HEK293T (cell line): ENCODE data around the gene MATCAP1.

Experiments
- CTCF ChIA-PET: fragments of 350-600 bp; formaldehyde crosslinking; extraction: SDS; loops from one replicate; lab custom pipeline; 2021; ENCODE audit warnings: antibody characterized with exemption, inconsistent platforms; lab: Yijun Ruan, JAX
- POLR2A ChIA-PET: fragments of 350-600 bp; formaldehyde crosslinking; extraction: SDS; loops from one replicate; lab custom pipeline; 2020; ENCODE audit warnings: antibody characterized with exemption, inconsistent platforms; lab: Yijun Ruan, JAX
- DNase-seq: peaks from one replicate; pipeline ENCODE4 v3.0.0; 2012; ENCODE audit warnings: mixed read lengths; ENCODE audit errors: extremely low spot score
- ARNT ChIP-seq: fragments of 450-650 bp; IDR thresholded peaks from 2 replicates; pipeline ENCODE4 v1.6.1; 2017; ENCODE audit warnings: mild to moderate bottlenecking
- BHLHE40 ChIP-seq: fragments of 450-650 bp; IDR thresholded peaks from 2 replicates; pipeline ENCODE4 v1.6.1; 2016; ENCODE audit warnings: mild to moderate bottlenecking, moderate library complexity, borderline replicate concordance
- CTBP1 ChIP-seq: fragments of 450-650 bp; IDR thresholded peaks from 2 replicates; pipeline ENCODE4 v1.6.1; 2016; ENCODE audit warnings: borderline replicate concordance
- ELF4 ChIP-seq: fragments of 450-650 bp; IDR thresholded peaks from 2 replicates; pipeline ENCODE4 v1.6.1; 2017; ENCODE audit warnings: antibody characterized with exemption
- FOXA1 ChIP-seq: fragments of 450-650 bp; IDR thresholded peaks from 2 replicates; pipeline ENCODE4 v1.6.1; 2016; ENCODE audit warnings: mild to moderate bottlenecking
- FOXK2 ChIP-seq: fragments of 450-650 bp; IDR thresholded peaks from 2 replicates; pipeline ENCODE4 v1.6.1; 2016; ENCODE audit warnings: mild to moderate bottlenecking
- FOXM1 ChIP-seq: fragments of 450-650 bp; IDR thresholded peaks from 2 replicates; pipeline ENCODE4 v1.6.1; 2017; ENCODE audit warnings: mild to moderate bottlenecking, borderline replicate concordance
- HDGF ChIP-seq: fragments of 450-650 bp; IDR thresholded peaks from 2 replicates; pipeline ENCODE4 v1.6.1; 2017; ENCODE audit warnings: antibody characterized with exemption, borderline replicate concordance
- L3MBTL2 ChIP-seq: fragments of 450-650 bp; conservative IDR thresholded peaks from 2 replicates; pipeline ENCODE4 v1.6.1; 2016; ENCODE audit warnings: mild to moderate bottlenecking
- LEF1 ChIP-seq: fragments of 450-650 bp; IDR thresholded peaks from 2 replicates; pipeline ENCODE4 v1.6.1; 2017; ENCODE audit warnings: mild to moderate bottlenecking, borderline replicate concordance
- NFRKB ChIP-seq: fragments of 450-650 bp; IDR thresholded peaks from 2 replicates; pipeline ENCODE4 v1.6.1; 2016; ENCODE audit warnings: mild to moderate bottlenecking, moderate library complexity
- SP1 ChIP-seq: fragments of 450-650 bp; IDR thresholded peaks from 2 replicates; pipeline ENCODE4 v1.6.1; 2017
- SUZ12 ChIP-seq: fragments of 450-650 bp; IDR thresholded peaks from 2 replicates; pipeline ENCODE4 v1.6.1; 2016; ENCODE audit warnings: mild to moderate bottlenecking
- TARDBP ChIP-seq: fragments of 450-650 bp; IDR thresholded peaks from 2 replicates; pipeline ENCODE4 v1.6.1; 2016
- ZNF384 ChIP-seq: fragments of 450-650 bp; IDR thresholded peaks from 2 replicates; pipeline ENCODE4 v1.6.1; 2016
- TF ChIP-seq, protein P1 (sequence below): fragments of 450-650 bp; IDR thresholded peaks from 2 replicates; pipeline ENCODE4 v1.6.1; 2016

Gene MATCAP1

DNA sequence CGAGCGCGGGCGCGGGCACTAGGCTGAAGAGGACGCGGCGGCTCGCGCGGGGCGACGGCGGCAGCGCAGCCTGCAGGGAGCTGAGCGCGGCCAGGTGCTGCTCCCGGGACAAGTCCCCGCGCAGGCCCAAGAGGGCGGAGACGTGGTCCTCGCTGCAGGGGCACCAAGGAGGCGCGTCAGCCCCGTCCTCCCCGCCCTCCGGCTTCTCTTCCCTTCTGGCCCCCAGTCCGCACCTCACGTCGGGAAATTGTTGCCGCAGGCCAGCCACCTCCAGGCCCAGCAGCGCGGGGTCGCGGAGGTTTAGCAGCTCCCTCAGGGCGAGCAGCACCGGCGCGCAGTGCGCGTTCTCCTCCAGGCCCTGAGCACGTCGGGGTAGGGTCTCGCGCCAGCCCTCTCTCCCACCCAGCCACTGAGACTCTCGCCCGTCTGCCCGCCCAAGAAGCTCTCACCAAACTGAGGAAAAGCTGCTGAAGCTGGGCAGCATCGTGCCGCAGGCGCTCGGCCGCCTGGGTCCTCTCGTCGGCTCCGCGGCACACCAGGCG, 761 bp upstream of the MATCAP1 start:
- no peak for DNase-seq
- TF ChIP-seq BHLHE40 (no peak), TARDBP (no peak), NFRKB (no peak), LEF1 (no peak), FOXK2 (no peak), SP1 (no peak), L3MBTL2 (no peak), ZNF384 (no peak), FOXM1 (no peak), CTBP1 (no peak), SUZ12 (no peak), ARNT (no peak), ELF4 (no peak), HDGF (no peak)
- TF ChIP-seq, protein P1, sequence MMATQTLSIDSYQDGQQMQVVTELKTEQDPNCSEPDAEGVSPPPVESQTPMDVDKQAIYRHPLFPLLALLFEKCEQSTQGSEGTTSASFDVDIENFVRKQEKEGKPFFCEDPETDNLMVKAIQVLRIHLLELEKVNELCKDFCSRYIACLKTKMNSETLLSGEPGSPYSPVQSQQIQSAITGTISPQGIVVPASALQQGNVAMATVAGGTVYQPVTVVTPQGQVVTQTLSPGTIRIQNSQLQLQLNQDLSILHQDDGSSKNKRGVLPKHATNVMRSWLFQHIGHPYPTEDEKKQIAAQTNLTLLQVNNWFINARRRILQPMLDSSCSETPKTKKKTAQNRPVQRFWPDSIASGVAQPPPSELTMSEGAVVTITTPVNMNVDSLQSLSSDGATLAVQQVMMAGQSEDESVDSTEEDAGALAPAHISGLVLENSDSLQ: no peak
- ChIA-PET CTCF (interaction anchor here (0.5 to 1.2 kb wide), 4 partner anchors 13 to 280 kb away, joined by 3 to 5 read pairs (median 3); no protein-coding TSS in a partner anchor), POLR2A (interaction anchor here (1.5 kb wide), 1 partner anchor 167 kb away, joined by 5 read pairs; no protein-coding TSS in a partner anchor)

DNA sequence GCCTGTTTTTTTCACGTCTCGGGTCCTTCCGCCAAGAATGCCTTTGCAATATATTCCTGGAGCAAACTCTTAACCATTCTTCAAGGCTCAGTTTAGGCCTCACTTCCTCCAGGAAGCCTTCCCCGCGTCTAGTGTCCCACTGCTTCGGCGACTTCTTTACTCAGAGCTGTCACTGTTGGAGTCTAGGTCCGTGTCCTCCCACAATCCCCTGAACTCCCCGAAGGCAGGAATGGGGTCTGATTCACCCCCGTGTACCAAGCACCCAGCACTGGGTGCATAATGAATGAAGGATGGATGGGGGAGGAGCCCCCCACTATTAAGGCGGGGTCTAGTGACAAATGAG, 508 bp downstream of the MATCAP1 start:
- ChIA-PET POLR2A (no interaction called here), CTCF (interaction anchor here (0.9 kb wide), 1 partner anchor 13 kb away, joined by 3 read pairs; the partner anchor contains the start of gene NOL3)
- no peak for TF ChIP-seq ARNT
- TF ChIP-seq, protein P1: no peak
- TF ChIP-seq L3MBTL2: no peak; the same call in 1 of the 2 replicates
- TF ChIP-seq ZNF384: no peak
- no peak for TF ChIP-seq SP1

DNA sequence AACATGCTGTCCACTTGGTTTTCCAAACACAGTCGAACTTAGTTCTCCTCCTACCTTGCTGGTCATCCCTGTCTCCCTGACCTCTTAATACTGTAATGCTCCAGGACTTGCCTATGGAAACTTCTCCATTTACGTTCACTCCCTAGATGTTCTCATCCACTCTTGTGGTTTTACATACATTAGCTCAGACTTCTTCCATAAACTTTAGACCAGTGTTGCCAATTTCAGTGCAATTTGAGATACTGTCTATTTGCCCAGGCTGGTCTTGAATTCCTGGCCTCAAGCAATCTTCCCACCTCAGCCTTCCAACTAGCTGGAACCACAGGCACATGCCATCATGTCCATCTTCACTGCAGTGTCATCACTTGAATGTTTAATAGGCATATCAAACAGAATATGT, 1.5 kb downstream of the MATCAP1 start:
- ChIA-PET POLR2A (interaction anchor here (0.7 to 1.1 kb wide), 2 partner anchors 12 to 228 kb away, joined by 3 to 5 read pairs; partner anchors contain the start of gene NOL3), CTCF (interaction anchor here (0.7 to 0.9 kb wide), 3 partner anchors 12 to 27 kb away, joined by 3 read pairs; partner anchors contain the start of gene NOL3)
- TF ChIP-seq FOXA1 (no peak), NFRKB (no peak), FOXM1 (no peak), ZNF384 (no peak), ELF4 (no peak), SP1 (no peak), HDGF (no peak), TARDBP (no peak)
- no peak for DNase-seq

More for the DNA sequence above, 508 bp downstream of the MATCAP1 start:
- no peak for DNase-seq

DNA sequence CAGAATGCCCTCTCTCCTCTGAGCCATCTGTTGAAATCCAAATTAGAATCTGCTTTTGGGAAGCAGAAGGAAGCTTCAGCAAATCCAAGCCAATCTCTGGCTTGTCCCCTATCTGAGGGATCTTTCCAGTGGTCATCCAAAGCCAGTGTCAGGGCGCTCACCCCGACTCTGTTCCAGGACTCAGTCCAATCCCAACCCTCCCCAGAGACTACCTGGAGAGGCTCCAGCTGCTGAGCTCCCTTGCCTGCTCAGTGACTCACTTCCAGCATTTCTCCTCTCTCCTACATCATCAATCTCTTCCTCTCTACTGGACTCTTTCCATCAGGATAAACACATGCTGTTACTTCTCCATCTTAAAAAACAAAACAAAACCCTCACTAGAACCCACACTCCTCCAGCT, 2.4 kb downstream of the MATCAP1 start:
- POLR2A ChIA-PET: no interaction called here
- CTCF ChIA-PET: interaction anchor here (0.9 kb wide), 1 partner anchor 11 kb away, joined by 3 read pairs; the partner anchor contains the start of gene NOL3
- TF ChIP-seq TARDBP: no peak
- DNase-seq: no peak

DNA sequence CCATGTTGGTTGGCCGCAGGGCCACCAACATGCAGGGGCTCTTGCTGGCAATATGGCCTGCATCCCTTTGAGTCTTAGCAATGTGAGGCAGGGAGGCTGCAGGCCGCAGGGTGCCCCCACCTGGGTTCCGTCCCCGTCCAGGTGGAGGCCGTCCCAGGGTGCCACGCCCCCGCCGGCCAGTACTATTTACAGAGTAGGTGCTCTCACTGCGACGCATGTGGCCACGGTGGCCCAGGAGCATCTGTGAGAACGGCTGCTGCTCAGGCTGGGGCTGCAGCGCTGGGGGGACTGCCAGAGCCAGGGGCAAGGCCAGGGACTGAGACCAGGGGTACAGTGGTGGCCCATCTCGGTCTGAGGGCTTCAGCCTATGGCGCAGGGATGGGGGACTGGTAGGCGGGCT, 3.6 kb downstream of the MATCAP1 start:
- DNase-seq: no peak
- ChIA-PET POLR2A (no interaction called here), CTCF (no interaction called here)
- TF ChIP-seq, protein P1: no peak

DNA sequence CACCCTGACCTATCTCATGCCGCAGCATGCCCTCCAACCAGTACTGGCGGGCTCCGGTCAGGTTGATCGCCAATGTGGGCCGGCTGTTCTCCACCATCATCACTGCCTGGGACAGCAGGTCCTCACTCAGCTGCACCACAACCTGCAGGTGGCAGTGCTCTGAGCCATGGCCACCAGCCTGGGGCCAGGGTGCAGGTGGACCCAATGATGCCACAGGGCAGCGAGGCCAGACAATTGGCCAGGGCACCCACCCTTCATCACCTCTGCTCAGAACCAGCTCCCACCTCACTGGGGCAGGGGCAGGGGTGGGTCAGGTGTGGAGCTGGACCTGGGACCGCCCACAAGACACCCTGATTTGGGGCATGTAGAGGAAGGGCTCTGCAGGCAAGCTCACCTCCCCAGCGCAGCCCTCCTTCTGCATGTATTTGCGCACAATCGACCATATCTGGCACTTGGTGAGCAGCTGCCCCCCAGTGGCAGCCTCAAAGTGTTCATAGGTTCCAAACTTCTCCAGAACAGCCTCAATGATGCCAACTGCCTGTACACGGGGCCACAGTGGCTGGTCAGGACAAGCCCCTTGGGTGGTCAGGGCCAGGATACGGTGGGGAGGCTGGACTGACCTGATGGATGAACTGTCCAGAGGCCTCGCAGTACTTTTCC, 4.2 kb downstream of the MATCAP1 start:
- TF ChIP-seq BHLHE40 (no peak), FOXA1 (no peak), FOXM1 (no peak), TARDBP (no peak), ZNF384 (no peak), SP1 (no peak), HDGF (no peak), CTBP1 (no peak), L3MBTL2 (no peak), ELF4 (no peak)
- TF ChIP-seq, protein P1: no peak
- no peak for DNase-seq
- ChIA-PET POLR2A (no interaction called here), CTCF (no interaction called here)
